ENCODE results near the gene COL5A2.

The COL5A2 gene

GRCh38 chr2:189076572-189076971 lies 103.0 kb downstream of the COL5A2 start:
- no peak for DNase-seq (ENCODE audit: extremely low spot score)
- TF ChIP-seq CTCF (IDR thresholded peaks at IDR 0.05; ENCODE audit: control extremely low read depth, extremely low read depth, low read depth, missing control alignments) = no peak
- ChIA-PET CTCF (interaction anchor here (1.1 to 2.4 kb wide), 3 partner anchors 18 to 22 kb away, joined by 3 to 12 read pairs (median 7); no protein-coding TSS in a partner anchor), POLR2A (no interaction called here)

GRCh38 chr2:189076120-189076519 lies 103.4 kb downstream of the COL5A2 start:
- POLR2A ChIA-PET = no interaction called here
- CTCF ChIA-PET = interaction anchor here (1.1 to 2.4 kb wide), 3 partner anchors 18 to 22 kb away, joined by 3 to 12 read pairs (median 7); no protein-coding TSS in a partner anchor
- no peak for DNase-seq (ENCODE audit: extremely low spot score)
- TF ChIP-seq CTCF (IDR thresholded peaks at IDR 0.05; ENCODE audit: control extremely low read depth, extremely low read depth, low read depth, missing control alignments) = no peak

GRCh38 chr2:189074506-189074905 lies 105.1 kb downstream of the COL5A2 start:
- POLR2A ChIA-PET = no interaction called here
- DNase-seq (ENCODE audit: extremely low spot score) = no peak
- TF ChIP-seq CTCF (IDR thresholded peaks at IDR 0.05; ENCODE audit: control extremely low read depth, extremely low read depth, low read depth, missing control alignments) = no peak
- CTCF ChIA-PET = interaction anchor here (0.9 to 2.5 kb wide), 3 partner anchors 20 to 69 kb away, joined by 3 to 11 read pairs (median 3); no protein-coding TSS in a partner anchor

GRCh38 chr2:189072036-189072435 lies 107.5 kb downstream of the COL5A2 start:
- CTCF ChIA-PET = no interaction called here
- DNase-seq (ENCODE audit: extremely low spot score) = no peak
- POLR2A ChIA-PET = no interaction called here
- no peak for TF ChIP-seq CTCF (IDR thresholded peaks at IDR 0.05; ENCODE audit: control extremely low read depth, extremely low read depth, low read depth, missing control alignments)

GRCh38 chr2:189069855-189070619 lies 109.5 kb downstream of the COL5A2 start:
- POLR2A ChIA-PET = no interaction called here
- DNase-seq (ENCODE audit: extremely low spot score) = no peak
- CTCF ChIA-PET = interaction anchor here (1.1 to 1.5 kb wide), 2 partner anchors 31 to 440 kb away, joined by 3 to 4 read pairs; no protein-coding TSS in a partner anchor
- TF ChIP-seq CTCF (IDR thresholded peaks at IDR 0.05; ENCODE audit: control extremely low read depth, extremely low read depth, low read depth, missing control alignments) = no peak

- POLR2A ChIA-PET = no interaction called here
- no peak for TF ChIP-seq CTCF (IDR thresholded peaks at IDR 0.05; ENCODE audit: control extremely low read depth, extremely low read depth, low read depth, missing control alignments)
- CTCF ChIA-PET = interaction anchor here (0.7 kb wide), 1 partner anchor 25 kb away, joined by 4 read pairs; no protein-coding TSS in a partner anchor
- DNase-seq (ENCODE audit: extremely low spot score) = no peak
Observed at GRCh38 chr2:189066037-189066436, 113.5 kb downstream of the COL5A2 start.

All from GM10248 (cell line).